Measurements from ENCODE around the gene BEGAIN.

The BEGAIN gene

GRCh38 chr14:100585448-100586152 lies 1.6 kb downstream of the BEGAIN start:
- DNase-seq (ENCODE audit: low spot score) = no peak
- no peak for TF ChIP-seq CTCF (IDR thresholded peaks at IDR 0.05; ENCODE audit: borderline replicate concordance, control extremely low read depth, extremely low read depth, insufficient read depth, missing control alignments)
- in situ Hi-C loops (cut with MboI; ENCODE audit: low sequenced_read_pairs, unreplicated experiment) = no loop called here

- no peak for TF ChIP-seq CTCF (IDR thresholded peaks at IDR 0.05; ENCODE audit: borderline replicate concordance, control extremely low read depth, extremely low read depth, insufficient read depth, missing control alignments)
- no peak for DNase-seq (ENCODE audit: low spot score)
- in situ Hi-C loops (cut with MboI; ENCODE audit: low sequenced_read_pairs, unreplicated experiment) = no loop called here
Observed at GRCh38 chr14:100584056-100585031, 2.9 kb downstream of the BEGAIN start.

GRCh38 chr14:100583245-100583644 lies 4.0 kb downstream of the BEGAIN start:
- no peak for DNase-seq (ENCODE audit: low spot score)
- in situ Hi-C loops (cut with MboI; ENCODE audit: low sequenced_read_pairs, unreplicated experiment) = no loop called here
- TF ChIP-seq CTCF (IDR thresholded peaks at IDR 0.05; ENCODE audit: borderline replicate concordance, control extremely low read depth, extremely low read depth, insufficient read depth, missing control alignments) = no peak

GRCh38 chr14:100582496-100583165 lies 4.6 kb downstream of the BEGAIN start:
- no peak for TF ChIP-seq CTCF (IDR thresholded peaks at IDR 0.05; ENCODE audit: borderline replicate concordance, control extremely low read depth, extremely low read depth, insufficient read depth, missing control alignments)
- no peak for DNase-seq (ENCODE audit: low spot score)
- in situ Hi-C loops (cut with MboI; ENCODE audit: low sequenced_read_pairs, unreplicated experiment) = no loop called here

- no peak for DNase-seq (ENCODE audit: low spot score)
- no peak for TF ChIP-seq CTCF (IDR thresholded peaks at IDR 0.05; ENCODE audit: borderline replicate concordance, control extremely low read depth, extremely low read depth, insufficient read depth, missing control alignments)
- in situ Hi-C loops (cut with MboI; ENCODE audit: low sequenced_read_pairs, unreplicated experiment) = no loop called here
Observed at GRCh38 chr14:100581228-100582145, 5.7 kb downstream of the BEGAIN start.
